ENCODE results near the gene TMEM259.

DNA sequence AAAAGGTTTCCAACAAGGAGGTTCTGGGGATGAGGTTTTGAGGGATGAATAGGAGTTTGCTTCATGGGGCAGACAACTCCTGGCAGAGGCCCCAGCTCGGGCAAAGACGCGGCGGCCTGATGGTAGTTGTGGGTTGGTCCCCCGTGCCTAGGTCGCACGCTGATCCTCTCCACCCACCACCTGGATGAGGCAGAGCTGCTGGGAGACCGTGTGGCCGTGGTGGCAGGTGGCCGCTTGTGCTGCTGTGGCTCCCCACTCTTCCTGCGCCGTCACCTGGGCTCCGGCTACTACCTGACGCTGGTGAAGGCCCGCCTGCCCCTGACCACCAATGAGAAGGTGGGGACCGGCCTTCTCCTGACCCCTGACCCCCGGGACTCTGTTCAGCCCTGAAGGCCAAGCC is 30.9 kb upstream of the TMEM259 start:
- no peak for TF ChIP-seq POLR2A (IDR thresholded peaks at IDR 0.05)
- no peak for TF ChIP-seq CTCF (IDR thresholded peaks at IDR 0.05)
